HL-60 (cell line): Measurements from ENCODE around the gene TXNDC12.

Source experiments
- GABPA ChIP-seq: IDR thresholded peaks from 2 replicates; pipeline ENCODE4 v1.6.1; 2012; ENCODE audit warnings: low read depth
- POLR2AphosphoS5 ChIP-seq: IDR thresholded peaks from 2 replicates; pipeline ENCODE4 v1.6.1; 2012; ENCODE audit warnings: low read depth
- TF ChIP-seq, protein P1 (sequence below): IDR thresholded peaks from one replicate; pipeline ENCODE4 v1.5.1; 2011; ENCODE audit warnings: low read length, control low read depth, inconsistent platforms; ENCODE audit not compliant: insufficient read depth
- TF ChIP-seq, protein P2 (sequence below): IDR thresholded peaks from 2 replicates; pipeline ENCODE4 v1.6.1; 2012; ENCODE audit warnings: low read depth; ENCODE audit not compliant: insufficient replicate concordance

DNA sequence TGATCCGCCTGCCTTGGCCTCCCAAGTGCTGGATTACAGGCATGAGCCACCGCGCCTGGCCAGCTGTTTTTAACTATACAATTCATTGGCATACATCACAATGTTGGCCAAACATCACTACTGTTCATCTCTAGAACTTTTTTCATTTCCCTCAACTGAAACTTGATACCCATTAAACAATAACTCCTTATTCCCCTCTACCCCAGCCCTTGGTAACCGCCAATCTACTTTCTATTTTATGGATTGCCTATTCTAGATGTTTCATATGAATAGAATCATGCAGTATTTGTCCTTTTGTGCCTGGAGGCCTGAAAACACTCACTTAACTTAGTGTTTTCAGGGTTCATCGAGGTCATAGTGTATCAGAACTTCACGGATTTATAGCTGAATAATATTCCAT is 17.3 kb upstream of the TXNDC12 start:
- TF ChIP-seq, protein P1, sequence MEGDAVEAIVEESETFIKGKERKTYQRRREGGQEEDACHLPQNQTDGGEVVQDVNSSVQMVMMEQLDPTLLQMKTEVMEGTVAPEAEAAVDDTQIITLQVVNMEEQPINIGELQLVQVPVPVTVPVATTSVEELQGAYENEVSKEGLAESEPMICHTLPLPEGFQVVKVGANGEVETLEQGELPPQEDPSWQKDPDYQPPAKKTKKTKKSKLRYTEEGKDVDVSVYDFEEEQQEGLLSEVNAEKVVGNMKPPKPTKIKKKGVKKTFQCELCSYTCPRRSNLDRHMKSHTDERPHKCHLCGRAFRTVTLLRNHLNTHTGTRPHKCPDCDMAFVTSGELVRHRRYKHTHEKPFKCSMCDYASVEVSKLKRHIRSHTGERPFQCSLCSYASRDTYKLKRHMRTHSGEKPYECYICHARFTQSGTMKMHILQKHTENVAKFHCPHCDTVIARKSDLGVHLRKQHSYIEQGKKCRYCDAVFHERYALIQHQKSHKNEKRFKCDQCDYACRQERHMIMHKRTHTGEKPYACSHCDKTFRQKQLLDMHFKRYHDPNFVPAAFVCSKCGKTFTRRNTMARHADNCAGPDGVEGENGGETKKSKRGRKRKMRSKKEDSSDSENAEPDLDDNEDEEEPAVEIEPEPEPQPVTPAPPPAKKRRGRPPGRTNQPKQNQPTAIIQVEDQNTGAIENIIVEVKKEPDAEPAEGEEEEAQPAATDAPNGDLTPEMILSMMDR = no peak
- TF ChIP-seq, protein P2, sequence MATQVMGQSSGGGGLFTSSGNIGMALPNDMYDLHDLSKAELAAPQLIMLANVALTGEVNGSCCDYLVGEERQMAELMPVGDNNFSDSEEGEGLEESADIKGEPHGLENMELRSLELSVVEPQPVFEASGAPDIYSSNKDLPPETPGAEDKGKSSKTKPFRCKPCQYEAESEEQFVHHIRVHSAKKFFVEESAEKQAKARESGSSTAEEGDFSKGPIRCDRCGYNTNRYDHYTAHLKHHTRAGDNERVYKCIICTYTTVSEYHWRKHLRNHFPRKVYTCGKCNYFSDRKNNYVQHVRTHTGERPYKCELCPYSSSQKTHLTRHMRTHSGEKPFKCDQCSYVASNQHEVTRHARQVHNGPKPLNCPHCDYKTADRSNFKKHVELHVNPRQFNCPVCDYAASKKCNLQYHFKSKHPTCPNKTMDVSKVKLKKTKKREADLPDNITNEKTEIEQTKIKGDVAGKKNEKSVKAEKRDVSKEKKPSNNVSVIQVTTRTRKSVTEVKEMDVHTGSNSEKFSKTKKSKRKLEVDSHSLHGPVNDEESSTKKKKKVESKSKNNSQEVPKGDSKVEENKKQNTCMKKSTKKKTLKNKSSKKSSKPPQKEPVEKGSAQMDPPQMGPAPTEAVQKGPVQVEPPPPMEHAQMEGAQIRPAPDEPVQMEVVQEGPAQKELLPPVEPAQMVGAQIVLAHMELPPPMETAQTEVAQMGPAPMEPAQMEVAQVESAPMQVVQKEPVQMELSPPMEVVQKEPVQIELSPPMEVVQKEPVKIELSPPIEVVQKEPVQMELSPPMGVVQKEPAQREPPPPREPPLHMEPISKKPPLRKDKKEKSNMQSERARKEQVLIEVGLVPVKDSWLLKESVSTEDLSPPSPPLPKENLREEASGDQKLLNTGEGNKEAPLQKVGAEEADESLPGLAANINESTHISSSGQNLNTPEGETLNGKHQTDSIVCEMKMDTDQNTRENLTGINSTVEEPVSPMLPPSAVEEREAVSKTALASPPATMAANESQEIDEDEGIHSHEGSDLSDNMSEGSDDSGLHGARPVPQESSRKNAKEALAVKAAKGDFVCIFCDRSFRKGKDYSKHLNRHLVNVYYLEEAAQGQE = no peak
- no peak for TF ChIP-seq POLR2AphosphoS5
- TF ChIP-seq GABPA = no peak
